HL-60 (cell line): Measurements from ENCODE around the gene C3.

Source experiments
- DNase-seq, 2 experiments: peaks; one replicate each; pipeline ENCODE4 v3.0.0-alpha.2; 2010 to 2020; ENCODE audit warnings: low read depth in 1 of 2, low spot score in 1 of 2
- H3K27ac ChIP-seq: fragments of 250-450 bp; sonication (Bioruptor Pico); replicated peaks from 2 replicates; pipeline ENCODE4 v1.5.1; 2020; ENCODE audit warnings: mild to moderate bottlenecking, moderate library complexity
- H3K27me3 ChIP-seq: fragments of 250-450 bp; sonication (Bioruptor Pico); 2 replicates; pipeline ENCODE4 v1.5.1; 2021; ENCODE audit warnings: mild to moderate bottlenecking, moderate library complexity; ENCODE audit not compliant: insufficient read depth, poor library complexity, severe bottlenecking
- H3K4me3 ChIP-seq: replicated peaks from 2 replicates; pipeline ENCODE4 v1.5.1; 2011; ENCODE audit warnings: mild to moderate bottlenecking, control low read depth, low read length; ENCODE audit not compliant: insufficient read depth
- GABPA ChIP-seq: IDR thresholded peaks from 2 replicates; pipeline ENCODE4 v1.6.1; 2012; ENCODE audit warnings: low read depth
- POLR2AphosphoS5 ChIP-seq: IDR thresholded peaks from 2 replicates; pipeline ENCODE4 v1.6.1; 2012; ENCODE audit warnings: low read depth
- SPI1 ChIP-seq: IDR thresholded peaks from 2 replicates; pipeline ENCODE4 v1.6.1; 2012; ENCODE audit warnings: low read depth, mild to moderate bottlenecking, borderline replicate concordance
- TF ChIP-seq, protein P1 (sequence below): IDR thresholded peaks from one replicate; pipeline ENCODE4 v1.5.1; 2011; ENCODE audit warnings: low read length, control low read depth, inconsistent platforms; ENCODE audit not compliant: insufficient read depth
- TF ChIP-seq, protein P2 (sequence below): IDR thresholded peaks from 2 replicates; pipeline ENCODE4 v1.6.1; 2012; ENCODE audit warnings: low read depth; ENCODE audit not compliant: insufficient replicate concordance

The C3 gene

DNA sequence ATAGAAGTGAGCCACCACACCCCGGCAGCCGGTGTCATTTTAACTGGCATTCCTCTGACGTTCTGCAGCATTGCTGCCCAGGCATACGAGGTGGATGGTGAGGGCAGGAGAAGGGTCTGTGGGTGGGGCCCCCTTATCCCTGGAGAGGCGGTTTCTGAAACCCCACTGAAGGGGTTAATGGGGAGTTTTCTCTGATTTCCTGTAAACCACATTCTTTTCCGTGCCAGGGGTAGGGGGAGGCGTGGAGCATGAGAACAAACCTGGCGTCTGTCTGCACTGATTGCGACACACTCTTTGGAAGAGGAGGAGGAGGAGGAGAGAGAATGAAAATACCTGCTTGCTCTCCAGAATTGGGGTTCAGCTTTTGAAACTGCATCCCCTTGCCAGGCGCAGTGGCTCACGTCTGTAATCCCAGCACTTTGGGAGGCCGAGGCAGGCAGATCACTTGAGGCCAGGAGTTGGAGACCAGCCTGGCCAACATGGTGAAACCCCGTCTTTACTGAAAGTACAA is 2.7 kb upstream of the C3 start:
- Histone ChIP-seq H3K27me3 (no peaks in the 10 kb centered on the region), H3K27ac (no peak overlapping the region), H3K4me3 (no peak overlapping the region)
- TF ChIP-seq, protein P1, sequence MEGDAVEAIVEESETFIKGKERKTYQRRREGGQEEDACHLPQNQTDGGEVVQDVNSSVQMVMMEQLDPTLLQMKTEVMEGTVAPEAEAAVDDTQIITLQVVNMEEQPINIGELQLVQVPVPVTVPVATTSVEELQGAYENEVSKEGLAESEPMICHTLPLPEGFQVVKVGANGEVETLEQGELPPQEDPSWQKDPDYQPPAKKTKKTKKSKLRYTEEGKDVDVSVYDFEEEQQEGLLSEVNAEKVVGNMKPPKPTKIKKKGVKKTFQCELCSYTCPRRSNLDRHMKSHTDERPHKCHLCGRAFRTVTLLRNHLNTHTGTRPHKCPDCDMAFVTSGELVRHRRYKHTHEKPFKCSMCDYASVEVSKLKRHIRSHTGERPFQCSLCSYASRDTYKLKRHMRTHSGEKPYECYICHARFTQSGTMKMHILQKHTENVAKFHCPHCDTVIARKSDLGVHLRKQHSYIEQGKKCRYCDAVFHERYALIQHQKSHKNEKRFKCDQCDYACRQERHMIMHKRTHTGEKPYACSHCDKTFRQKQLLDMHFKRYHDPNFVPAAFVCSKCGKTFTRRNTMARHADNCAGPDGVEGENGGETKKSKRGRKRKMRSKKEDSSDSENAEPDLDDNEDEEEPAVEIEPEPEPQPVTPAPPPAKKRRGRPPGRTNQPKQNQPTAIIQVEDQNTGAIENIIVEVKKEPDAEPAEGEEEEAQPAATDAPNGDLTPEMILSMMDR, result no peak
- TF ChIP-seq, protein P2, sequence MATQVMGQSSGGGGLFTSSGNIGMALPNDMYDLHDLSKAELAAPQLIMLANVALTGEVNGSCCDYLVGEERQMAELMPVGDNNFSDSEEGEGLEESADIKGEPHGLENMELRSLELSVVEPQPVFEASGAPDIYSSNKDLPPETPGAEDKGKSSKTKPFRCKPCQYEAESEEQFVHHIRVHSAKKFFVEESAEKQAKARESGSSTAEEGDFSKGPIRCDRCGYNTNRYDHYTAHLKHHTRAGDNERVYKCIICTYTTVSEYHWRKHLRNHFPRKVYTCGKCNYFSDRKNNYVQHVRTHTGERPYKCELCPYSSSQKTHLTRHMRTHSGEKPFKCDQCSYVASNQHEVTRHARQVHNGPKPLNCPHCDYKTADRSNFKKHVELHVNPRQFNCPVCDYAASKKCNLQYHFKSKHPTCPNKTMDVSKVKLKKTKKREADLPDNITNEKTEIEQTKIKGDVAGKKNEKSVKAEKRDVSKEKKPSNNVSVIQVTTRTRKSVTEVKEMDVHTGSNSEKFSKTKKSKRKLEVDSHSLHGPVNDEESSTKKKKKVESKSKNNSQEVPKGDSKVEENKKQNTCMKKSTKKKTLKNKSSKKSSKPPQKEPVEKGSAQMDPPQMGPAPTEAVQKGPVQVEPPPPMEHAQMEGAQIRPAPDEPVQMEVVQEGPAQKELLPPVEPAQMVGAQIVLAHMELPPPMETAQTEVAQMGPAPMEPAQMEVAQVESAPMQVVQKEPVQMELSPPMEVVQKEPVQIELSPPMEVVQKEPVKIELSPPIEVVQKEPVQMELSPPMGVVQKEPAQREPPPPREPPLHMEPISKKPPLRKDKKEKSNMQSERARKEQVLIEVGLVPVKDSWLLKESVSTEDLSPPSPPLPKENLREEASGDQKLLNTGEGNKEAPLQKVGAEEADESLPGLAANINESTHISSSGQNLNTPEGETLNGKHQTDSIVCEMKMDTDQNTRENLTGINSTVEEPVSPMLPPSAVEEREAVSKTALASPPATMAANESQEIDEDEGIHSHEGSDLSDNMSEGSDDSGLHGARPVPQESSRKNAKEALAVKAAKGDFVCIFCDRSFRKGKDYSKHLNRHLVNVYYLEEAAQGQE, result no peak
- TF ChIP-seq GABPA (no peak), SPI1 (no peak), POLR2AphosphoS5 (no peak)
- no peak for DNase-seq

DNA sequence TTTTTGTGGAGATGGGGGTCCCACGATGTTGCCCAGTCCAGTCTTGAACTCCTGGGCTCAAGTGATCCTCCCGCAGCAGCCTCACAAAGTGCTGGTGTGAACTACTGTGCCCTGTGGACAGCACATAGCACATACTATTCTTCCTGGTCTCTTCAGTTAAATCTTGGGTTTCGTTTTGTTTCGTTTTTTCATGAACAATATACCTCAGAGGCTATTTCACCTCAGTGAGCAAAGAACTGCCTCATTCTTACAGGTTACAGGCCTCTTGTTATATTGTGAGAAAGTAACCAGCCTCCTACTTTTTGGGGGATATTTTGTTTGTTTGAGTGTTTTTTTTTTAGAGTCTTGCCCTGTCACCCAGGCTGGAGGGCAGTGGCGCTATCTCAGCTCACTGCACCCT is 1.3 kb upstream of the C3 start:
- DNase-seq, result no peak
- TF ChIP-seq, protein P2, result no peak
- no peak for TF ChIP-seq GABPA
- no peak overlapping the region for H3K4me3 ChIP-seq
- H3K27me3 ChIP-seq, result no peaks in the 10 kb centered on the region
- no peak overlapping the region; the same call in 1 of the 2 replicates for H3K27ac ChIP-seq

GRCh38 chr19:6721138-6721474 is 656 bp upstream of the C3 start:
- peak overlapping the region; percentile 37; the same call in 1 of the 2 replicates for H3K27ac ChIP-seq
- TF ChIP-seq, protein P2, result no peak
- TF ChIP-seq SPI1, result no peak
- TF ChIP-seq POLR2AphosphoS5, result no peak
- TF ChIP-seq GABPA, result no peak
- TF ChIP-seq, protein P1, result no peak
- H3K27me3 ChIP-seq, result no peaks in the 10 kb centered on the region
- DNase-seq, result no peak
- H3K4me3 ChIP-seq, result no peak overlapping the region

DNA sequence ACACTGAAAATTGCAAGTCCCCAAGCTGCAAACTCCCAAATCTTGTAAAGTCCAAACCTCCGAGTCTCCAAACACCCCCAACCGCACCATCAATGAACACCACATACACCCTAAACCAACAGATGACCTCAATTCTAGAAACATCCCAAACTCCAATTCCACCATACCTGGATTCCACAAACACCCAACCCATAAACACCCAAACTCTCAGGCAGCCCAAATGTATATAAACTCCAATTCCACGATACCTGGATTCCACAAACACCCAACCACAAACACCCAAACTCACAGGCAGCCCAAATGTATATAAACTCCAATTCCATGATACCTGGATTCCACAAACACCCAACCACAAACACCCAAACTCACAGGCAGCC is 470 bp downstream of the C3 start:
- no peak for DNase-seq
- Histone ChIP-seq H3K27me3 (no peaks in the 10 kb centered on the region), H3K4me3 (no peak overlapping the region), H3K27ac (no peak overlapping the region)
- TF ChIP-seq SPI1 (no peak), POLR2AphosphoS5 (no peak), GABPA (no peak)
- TF ChIP-seq, protein P2, result no peak
- TF ChIP-seq, protein P1, result no peak
